ENCODE results near the gene PKD1L1. TPM values are rescaled to one million over a fixed set of nuclear protein-coding genes. Genes with fewer than 3 reads are reported as not detected.

Gene PKD1L1
- total RNA-seq, 4 donors from 2014 or later: 0.18 to 0.83 (median 0.44) TPM

- Histone ChIP-seq H3K4me3 (no peak overlapping the region), H3K36me3 (no peaks in the 10 kb centered on the region), H3K9me3 (no peaks in the 10 kb centered on the region), H3K27me3 (no peaks in the 10 kb centered on the region), H3K4me1 (peaks cover 0 to 12% (median 0%) of the 10 kb centered on the region in 4 donors), H3K27ac (peak overlapping the region; percentile 45 to 77 (median 58))
- TF ChIP-seq CTCF (IDR thresholded peaks at IDR 0.05) (no peak), POLR2A (IDR thresholded peaks at IDR 0.05) (no peak)
- no peak for DNase-seq
Measured at GRCh38 chr7:47762746-47763062, 185.6 kb downstream of the PKD1L1 start.

- Histone ChIP-seq H3K36me3 (no peaks in the 10 kb centered on the region), H3K9me3 (no peaks in the 10 kb centered on the region), H3K4me1 (peaks cover 0 to 12% (median 0%) of the 10 kb centered on the region in 4 donors), H3K27me3 (no peaks in the 10 kb centered on the region), H3K4me3 (no peak overlapping the region), H3K27ac (no peak overlapping the region)
- no peak for DNase-seq
- no peak for TF ChIP-seq CTCF (IDR thresholded peaks at IDR 0.05)
- TF ChIP-seq POLR2A (IDR thresholded peaks at IDR 0.05): no peak
Measured at GRCh38 chr7:47762207-47762606, 186.1 kb downstream of the PKD1L1 start.

GRCh38 chr7:47759056-47759706 lies 189.1 kb downstream of the PKD1L1 start:
- no peaks in the 10 kb centered on the region for H3K36me3 ChIP-seq
- TF ChIP-seq CTCF (IDR thresholded peaks at IDR 0.05) (no peak), POLR2A (IDR thresholded peaks at IDR 0.05) (no peak)
- no peak overlapping the region for H3K27ac ChIP-seq
- no peak for DNase-seq
- H3K27me3 ChIP-seq: no peaks in the 10 kb centered on the region
- H3K4me3 ChIP-seq: no peak overlapping the region
- H3K9me3 ChIP-seq: no peaks in the 10 kb centered on the region
- peaks cover 0 to 12% (median 0%) of the 10 kb centered on the region in 4 donors for H3K4me1 ChIP-seq

- Histone ChIP-seq H3K4me1 (peaks cover 0 to 10% (median 0%) of the 10 kb centered on the region in 4 donors), H3K4me3 (no peak overlapping the region), H3K27me3 (no peaks in the 10 kb centered on the region), H3K36me3 (no peaks in the 10 kb centered on the region), H3K27ac (peak overlapping the region in 3 of 4 donors; percentile 19 to 52 (median 32)), H3K9me3 (no peaks in the 10 kb centered on the region)
- TF ChIP-seq POLR2A (IDR thresholded peaks at IDR 0.05): no peak
- no peak for TF ChIP-seq CTCF (IDR thresholded peaks at IDR 0.05)
- DNase-seq: no peak
Measured at GRCh38 chr7:47758546-47758945, 189.7 kb downstream of the PKD1L1 start.

- no peaks in the 10 kb centered on the region for H3K27me3 ChIP-seq
- no peak overlapping the region for H3K4me3 ChIP-seq
- peak in 1 of 3 donors; percentile 59 for DNase-seq
- TF ChIP-seq CTCF (IDR thresholded peaks at IDR 0.05): no peak
- no peak for TF ChIP-seq POLR2A (IDR thresholded peaks at IDR 0.05)
- peak overlapping the region in 3 of 4 donors; percentile 19 to 52 (median 32) for H3K27ac ChIP-seq
- peaks cover 0 to 5% (median 0%) of the 10 kb centered on the region in 4 donors for H3K4me1 ChIP-seq
- H3K36me3 ChIP-seq: no peaks in the 10 kb centered on the region
- no peaks in the 10 kb centered on the region for H3K9me3 ChIP-seq
Measured at GRCh38 chr7:47757921-47758411, 190.3 kb downstream of the PKD1L1 start.
